ENCODE data around the gene C3orf52. TPM values are rescaled to one million over a fixed set of nuclear protein-coding genes. Genes with fewer than 3 reads are reported as not detected.

C3orf52 gene
- total and polyA plus RNA-seq, 10 of the 15 experiments (the other 5 are each of a cell fraction or from before 2014, with no cell fraction given): 0.15 to 1.9 (median 0.73) TPM

GRCh38 chr3:112087746-112088145 lies 1.6 kb downstream of the C3orf52 start:
- H3K9me3 ChIP-seq (replicated peaks; ENCODE audit: control insufficient read depth, insufficient read depth, low read length): no peaks in the 10 kb centered on the region
- ChIA-PET POLR2A (no interaction called here), SMC1A (ENCODE audit: uncharacterized antibody, unreplicated experiment) (interaction anchor here (0.9 kb wide), 1 partner anchor 10 kb away, joined by 3 read pairs; no protein-coding TSS in a partner anchor), CTCF (interaction anchor here (1.1 to 1.2 kb wide), 2 partner anchors 11 to 206 kb away, joined by 3 read pairs; no protein-coding TSS in a partner anchor), RAD21 (ENCODE audit: unreplicated experiment) (interaction anchor here (1.0 to 1.6 kb wide), 2 partner anchors 24 to 74 kb away, joined by 3 to 5 read pairs; no protein-coding TSS in a partner anchor)
- H3K79me2 ChIP-seq (ENCODE audit: control insufficient read depth, insufficient read depth, low read length): no peaks in the 10 kb centered on the region
- ATAC-seq: no peak
- H3K4me2 ChIP-seq (ENCODE audit: control insufficient read depth, insufficient read depth): no peak overlapping the region
- 85% methylated on average over 5 of the region's 5 CpGs for WGBS (ENCODE audit: insufficient coverage, insufficient replicate concordance, low lambda C conversion rate, missing lambda C conversion rate)
- DNase-seq (ENCODE audit: low read depth, low spot score): no peak
- peaks cover 7 to 13% of the 10 kb centered on the region in 2 experiments for H3K27me3 ChIP-seq (replicated peaks in 1 of 2; ENCODE audit: control insufficient read depth in 2 of 2, insufficient read depth in 2 of 2, low read length in 1 of 2)
- no peaks in the 10 kb centered on the region for H4K20me1 ChIP-seq (ENCODE audit: control insufficient read depth, insufficient read depth)
- TF ChIP-seq HDGF (IDR thresholded peaks at IDR 0.05) (no peak), RUNX3 (IDR thresholded peaks at IDR 0.05; ENCODE audit: low read length) (no peak), YBX1 (IDR thresholded peaks at IDR 0.05) (no peak), YY1 (IDR thresholded peaks at IDR 0.05; ENCODE audit: low read depth, low read length) (no peak), ZNF274 (IDR thresholded peaks at IDR 0.05; ENCODE audit: insufficient read depth, insufficient read length) (no peak), SKIL (IDR thresholded peaks at IDR 0.05; ENCODE audit: low read depth, poor library complexity, severe bottlenecking) (no peak), KDM1A (IDR thresholded peaks at IDR 0.05; ENCODE audit: borderline replicate concordance) (no peak), ATF3 (IDR thresholded peaks at IDR 0.05; ENCODE audit: borderline replicate concordance, extremely low read depth, low read depth, low read length) (no peak), MEF2B (IDR thresholded peaks at IDR 0.05; ENCODE audit: partially characterized antibody, poor library complexity, severe bottlenecking) (no peak), CREB1 (IDR thresholded peaks at IDR 0.05; ENCODE audit: low read depth) (no peak)
- no peak for FAIRE-seq
- intact Hi-C loops (cut with micrococcal nuclease; ENCODE audit: unreplicated experiment): no loop called here
- TSS peak; percentile 49 for BruUV-seq (replicated peaks)
- in situ Hi-C loops (cut with MboI): no loop called here
- no peak overlapping the region for H3K27ac ChIP-seq (ENCODE audit: control insufficient read depth, insufficient read depth)
- no peak overlapping the region for H3K9ac ChIP-seq (ENCODE audit: control insufficient read depth, insufficient read depth, low read length)
- H3K4me3 ChIP-seq: no peak overlapping the region
- H3K36me3 ChIP-seq (ENCODE audit: control insufficient read depth in 2 of 2, insufficient read depth in 2 of 2, low read length in 1 of 2): no peaks in the 10 kb centered on the region
- H2AFZ ChIP-seq (ENCODE audit: control insufficient read depth, low read depth, low read length): no peak overlapping the region
- H3K4me1 ChIP-seq (ENCODE audit: control insufficient read depth, insufficient read depth, low read length): peaks cover 11% of the 10 kb centered on the region
